ENCODE measurements around the gene ST6GALNAC4. TPM values are rescaled to one million over a fixed set of nuclear protein-coding genes. Genes with fewer than 3 reads are reported as not detected.
A peak's percentile ranks its signal among the peaks of the same experiment; 100 is the strongest.
"Not testable (repeated sequence)": the region's sequence is repeated elsewhere in the genome, so short reads cannot be mapped to it uniquely, and the experiment has no call there.

The ST6GALNAC4 gene
- polyA plus RNA-seq, 1 donor: 46.7 TPM

DNA sequence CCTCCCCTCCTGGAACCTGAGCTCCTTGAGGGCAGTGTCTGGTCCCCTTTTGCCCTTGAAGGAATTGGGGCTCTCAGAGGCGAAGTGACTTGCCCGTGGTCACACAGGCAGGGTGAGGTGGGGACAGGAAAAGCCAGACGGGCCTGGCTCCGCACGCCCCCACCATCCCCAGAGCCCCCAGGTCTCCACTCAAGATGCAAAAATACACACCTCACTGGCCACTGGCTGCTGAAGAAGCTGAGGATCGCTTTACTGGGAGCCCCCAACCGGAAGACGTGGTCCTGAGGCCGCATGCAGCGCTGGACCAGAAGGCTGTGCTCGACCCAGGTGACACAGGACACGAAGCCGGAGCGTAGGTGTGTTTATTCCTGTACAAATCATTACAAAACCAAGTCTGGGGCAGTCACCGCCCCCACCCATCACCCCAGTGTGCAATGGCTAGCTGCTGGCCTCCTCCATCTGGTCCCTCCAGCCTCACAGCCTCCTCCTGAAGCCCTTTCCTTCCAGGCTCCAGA lies 31.8 kb downstream of the ST6GALNAC4 start:
- no peak for DNase-seq

DNA sequence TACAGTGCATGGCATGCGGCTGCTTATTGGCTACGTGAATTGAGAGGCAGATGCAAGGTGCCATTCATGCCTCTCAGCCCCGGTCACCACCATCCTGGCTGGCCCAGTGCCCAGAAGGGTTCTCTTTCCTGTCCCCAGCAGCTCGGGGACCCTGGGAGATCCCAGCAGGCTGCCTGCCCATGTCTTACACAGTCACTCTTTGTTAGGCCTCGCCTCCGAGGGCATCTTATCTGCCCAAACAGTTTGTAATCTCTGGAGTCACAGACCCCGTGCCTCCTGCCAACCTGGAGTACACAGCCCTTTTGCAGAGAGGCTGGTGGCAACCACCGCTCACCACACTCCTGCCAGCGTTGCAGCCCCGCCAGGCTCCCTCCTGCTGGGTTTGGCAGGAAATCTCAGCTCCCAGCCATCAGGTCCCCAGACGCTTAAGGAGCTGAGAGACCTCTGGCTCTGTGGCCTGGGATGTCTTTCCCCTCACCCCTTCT lies 32.4 kb downstream of the ST6GALNAC4 start:
- no peak for DNase-seq

DNA sequence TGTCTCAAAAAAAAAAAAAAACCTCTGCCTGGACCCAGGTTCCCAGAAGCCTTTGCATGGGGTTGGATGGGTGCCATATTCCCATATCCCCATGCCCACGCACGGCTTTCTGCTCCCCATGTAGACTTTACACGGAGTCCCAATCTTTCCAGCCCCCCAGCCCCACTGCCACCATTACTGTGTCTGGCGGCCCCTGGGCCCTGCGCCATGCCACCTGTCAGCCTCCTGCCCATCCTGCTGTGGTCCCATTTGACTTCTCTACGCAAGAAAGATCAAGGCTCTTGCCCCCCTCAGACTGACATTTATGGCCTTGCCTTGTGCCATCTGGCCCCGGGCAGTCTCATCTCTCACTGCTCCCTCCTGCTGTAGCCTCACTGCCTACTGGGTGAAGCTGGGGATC lies 32.9 kb downstream of the ST6GALNAC4 start:
- DNase-seq: no peak

DNA sequence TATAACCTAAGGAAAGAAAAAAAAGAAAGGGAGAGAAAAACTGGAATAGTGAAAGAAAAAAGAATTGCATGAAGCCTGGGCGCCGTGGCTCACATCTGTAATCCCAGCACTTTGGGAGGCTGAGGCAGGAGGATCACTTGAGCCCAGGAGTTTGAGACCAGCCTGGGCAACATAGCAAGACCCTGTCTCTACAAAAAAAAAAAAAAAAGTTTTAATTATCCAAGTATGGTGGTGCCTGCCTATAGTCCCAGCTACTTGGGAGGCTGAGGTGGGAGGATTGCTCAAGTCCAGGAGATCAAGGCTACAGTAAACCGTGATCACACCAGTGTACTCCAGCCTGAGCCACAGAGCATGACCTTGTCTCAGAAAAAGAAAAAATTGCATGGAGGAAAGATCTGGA lies 35.1 kb downstream of the ST6GALNAC4 start:
- not testable (repeated sequence) for DNase-seq

DNA sequence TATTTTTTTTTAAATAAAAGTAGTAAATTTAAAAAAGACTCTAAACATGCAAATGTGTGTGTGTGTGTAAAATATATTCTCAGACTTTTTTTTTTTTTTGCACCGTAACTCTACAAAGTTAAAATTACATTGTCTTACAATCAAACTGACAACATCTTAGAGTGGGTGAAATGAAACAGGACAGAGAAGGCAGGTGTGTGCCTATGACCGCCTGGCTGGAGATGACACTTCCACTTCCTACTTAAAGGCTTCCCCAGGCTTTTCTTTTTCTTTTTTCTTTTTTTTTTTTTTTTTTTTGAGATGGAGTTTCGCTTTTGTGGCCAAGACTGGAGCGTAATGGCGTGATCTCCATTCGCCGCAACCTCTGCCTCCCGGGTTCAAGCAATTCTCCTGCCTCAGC lies 36.7 kb downstream of the ST6GALNAC4 start:
- no peak for DNase-seq

DNA sequence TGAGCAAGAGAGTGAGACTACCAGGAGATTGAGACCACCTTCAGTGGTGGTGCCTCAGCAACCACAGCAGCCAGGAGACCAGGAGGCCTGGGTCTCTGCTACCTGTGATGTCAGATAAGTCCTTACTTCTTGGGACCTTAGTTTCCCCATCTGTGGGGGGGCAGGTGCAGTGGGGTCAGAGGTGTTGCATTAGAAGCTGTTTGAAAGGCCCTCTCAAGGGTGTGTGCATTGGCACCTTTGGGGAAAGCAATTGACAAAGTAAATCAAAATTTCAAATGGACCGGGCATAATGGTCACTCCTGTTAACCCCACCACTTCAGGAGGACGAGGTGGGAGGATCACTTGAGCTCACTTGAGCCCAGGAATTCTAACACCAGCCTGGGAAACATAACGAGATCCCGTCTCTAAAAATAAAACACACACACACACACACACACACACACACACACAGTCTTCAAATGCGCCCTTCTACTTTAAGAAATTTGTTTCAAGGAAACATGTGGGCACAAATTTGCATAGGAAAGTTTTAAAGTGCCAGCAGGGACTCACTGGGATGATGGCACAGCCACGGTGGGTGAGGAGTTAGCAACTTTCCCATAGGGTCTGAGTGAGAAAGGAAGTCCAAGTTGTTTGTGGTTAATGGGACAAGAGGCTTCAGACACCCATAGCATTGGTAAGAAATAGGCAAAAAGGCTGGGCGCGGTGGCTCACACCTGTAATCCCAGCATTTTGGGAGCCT lies 38.0 kb downstream of the ST6GALNAC4 start:
- DNase-seq: no peak

DNA sequence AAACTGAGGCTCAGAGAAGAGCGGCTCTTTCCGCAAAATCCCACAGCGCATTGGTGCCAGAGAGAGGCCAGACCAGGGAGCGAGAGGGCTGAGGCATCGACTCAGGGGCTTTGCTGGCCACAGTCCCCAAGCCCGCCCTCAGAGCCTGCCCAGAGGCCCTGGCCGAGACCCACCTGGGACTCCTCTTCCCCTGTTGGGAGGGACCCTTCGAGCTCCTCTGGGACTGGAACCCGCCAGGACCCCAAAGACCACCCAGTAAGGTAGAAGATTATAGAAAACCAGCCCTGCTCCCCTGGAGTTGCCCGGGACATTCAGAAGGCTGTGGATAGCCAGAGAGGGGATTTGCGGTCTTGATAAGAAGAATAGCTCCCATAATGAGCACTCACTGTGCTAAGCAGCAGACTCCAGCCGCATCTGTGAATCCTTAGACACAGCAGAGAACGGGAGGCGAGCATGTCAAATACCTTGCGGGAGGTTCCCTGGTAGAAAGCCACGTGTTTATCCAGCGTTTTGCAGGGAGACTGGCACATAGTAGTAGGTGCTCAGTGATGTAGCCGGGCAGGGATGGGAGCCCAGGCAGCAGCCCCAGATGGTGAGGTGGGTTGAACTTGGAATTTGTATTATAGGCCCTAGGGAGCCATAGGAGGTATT lies 38.7 kb downstream of the ST6GALNAC4 start:
- DNase-seq: no peak

DNA sequence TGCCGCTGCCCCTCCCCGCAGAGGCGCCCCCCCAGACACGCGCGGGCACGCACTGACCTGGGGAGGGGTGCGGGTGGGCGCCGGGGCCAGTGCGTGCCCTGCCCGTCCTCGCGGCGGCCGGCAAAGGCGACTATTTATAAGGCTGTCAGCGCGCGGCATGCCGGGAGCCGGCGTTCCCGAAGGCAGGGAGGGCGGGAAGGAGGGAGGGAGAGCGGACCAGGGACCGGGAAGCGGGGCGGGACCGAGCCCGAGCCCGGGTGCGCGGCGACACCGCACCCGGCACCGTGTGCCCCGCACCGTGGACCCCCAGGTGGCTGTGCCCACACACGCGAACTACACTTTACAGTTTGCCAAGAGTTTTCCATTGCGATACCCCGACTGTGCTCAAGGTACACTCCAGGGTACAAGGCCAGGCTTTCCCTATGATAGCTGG lies 39.3 kb downstream of the ST6GALNAC4 start, which contains the start of gene AK1:
Gene AK1, minus strand, starts transcription at position 110 of the 433 bp plus-strand sequence. CDS start 3,058 bp downstream, outside the sequence.
- DNase-seq: peak; percentile 66

DNA sequence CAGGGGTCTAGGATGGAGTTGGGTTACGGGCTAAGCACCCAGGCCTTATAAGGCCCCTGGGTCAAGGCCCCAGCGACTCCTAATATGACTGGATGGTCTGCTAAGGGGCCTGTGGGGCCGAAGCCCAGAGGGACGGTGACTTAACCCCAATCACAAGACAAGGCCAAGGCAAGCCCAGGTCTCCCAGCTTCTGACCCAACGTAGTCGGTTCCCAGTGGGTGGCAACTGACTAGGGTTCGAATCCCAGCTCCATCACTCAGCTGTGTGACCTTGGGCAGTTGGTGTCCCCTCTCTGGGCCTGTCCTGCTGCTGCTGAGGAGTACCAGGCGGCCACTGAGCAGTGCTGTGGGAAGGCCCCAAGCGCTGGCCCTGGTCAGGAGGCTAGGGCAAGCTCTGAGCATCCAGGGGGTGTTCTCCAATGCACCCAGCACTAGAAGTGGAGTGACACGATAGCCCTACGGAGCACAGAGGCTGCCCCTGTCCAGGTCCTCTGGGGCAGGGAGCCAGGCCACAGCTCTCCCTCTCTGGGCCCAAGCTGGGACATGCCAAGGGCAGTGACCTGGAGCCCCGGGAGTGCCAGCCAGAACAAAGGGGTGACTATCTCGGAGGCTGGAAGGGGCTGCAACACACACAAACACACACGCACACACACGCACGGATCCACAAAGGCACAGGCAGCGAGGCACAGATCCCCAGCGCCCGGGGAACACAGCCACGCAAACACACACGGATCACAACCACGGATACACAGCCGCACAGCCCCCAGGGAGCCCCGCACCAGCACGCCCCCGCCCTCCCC lies 39.9 kb downstream of the ST6GALNAC4 start:
- DNase-seq: no peak

DNA sequence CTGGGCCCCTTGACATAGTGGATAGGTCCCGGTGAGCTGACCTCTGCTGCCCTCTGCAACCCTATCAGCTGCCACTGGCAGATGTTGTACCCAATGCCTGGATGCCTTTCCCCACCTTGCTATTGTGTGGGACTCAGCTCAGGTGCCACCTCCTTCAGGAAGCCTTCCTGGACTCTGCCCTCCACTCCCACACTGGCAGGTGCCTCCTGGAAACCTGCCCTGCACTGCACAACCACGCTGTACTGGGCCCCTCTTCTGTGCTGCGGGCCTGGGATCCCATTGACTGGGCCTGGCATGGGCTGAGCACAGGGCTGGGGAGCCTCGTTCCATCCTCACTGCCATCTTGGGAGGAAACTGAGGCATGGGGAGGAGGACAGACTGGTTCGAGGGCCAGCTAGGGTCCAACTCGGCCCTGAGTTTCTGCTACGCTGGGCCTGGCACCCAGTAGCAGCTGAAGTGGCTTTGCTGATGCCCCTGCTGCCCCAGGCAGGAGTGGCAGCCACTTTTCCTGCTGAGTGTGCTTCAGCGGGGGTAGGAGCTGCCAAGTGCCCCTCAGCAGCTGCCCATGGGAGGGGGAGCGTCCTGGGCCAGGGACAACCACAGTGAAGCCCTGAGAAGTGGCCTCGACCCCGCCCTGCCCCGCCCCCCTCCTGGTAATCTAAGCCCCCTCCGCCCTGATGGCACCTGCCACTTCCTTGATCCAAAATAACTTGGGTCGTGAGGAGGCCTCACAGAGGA lies 40.6 kb downstream of the ST6GALNAC4 start:
- DNase-seq: peak; percentile 34

DNA sequence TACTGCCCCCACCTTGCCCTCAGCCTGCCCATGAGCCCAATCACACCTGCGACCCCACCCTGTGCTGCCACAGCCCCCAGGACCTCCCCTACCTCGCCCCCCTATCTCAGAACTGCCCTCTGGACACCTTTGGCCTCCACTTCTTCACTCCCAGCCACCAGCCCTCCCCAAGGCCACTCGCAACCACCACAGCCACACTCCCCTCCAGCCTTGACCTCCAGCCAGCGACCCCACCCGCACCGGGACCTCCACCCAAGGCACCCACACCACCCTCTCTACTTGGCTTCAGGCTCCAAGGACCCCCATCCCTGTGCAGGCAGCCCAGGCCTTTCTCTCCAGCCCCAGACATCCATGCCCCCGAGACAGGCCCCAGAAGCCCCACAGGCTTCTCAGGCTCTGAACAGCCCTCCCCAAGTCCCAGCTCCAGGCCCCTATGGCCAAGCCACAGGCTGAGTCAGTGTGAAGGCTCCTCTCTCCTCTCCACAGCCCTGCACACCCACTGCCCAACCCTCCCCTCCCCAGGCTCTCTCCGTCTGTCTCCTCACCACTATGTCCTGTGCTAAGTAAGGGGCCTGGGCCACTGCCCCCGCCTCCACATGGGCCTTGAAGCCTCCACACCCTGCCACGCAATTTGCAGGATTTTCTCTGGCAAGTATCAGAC lies 41.4 kb downstream of the ST6GALNAC4 start:
- no peak for DNase-seq

DNA sequence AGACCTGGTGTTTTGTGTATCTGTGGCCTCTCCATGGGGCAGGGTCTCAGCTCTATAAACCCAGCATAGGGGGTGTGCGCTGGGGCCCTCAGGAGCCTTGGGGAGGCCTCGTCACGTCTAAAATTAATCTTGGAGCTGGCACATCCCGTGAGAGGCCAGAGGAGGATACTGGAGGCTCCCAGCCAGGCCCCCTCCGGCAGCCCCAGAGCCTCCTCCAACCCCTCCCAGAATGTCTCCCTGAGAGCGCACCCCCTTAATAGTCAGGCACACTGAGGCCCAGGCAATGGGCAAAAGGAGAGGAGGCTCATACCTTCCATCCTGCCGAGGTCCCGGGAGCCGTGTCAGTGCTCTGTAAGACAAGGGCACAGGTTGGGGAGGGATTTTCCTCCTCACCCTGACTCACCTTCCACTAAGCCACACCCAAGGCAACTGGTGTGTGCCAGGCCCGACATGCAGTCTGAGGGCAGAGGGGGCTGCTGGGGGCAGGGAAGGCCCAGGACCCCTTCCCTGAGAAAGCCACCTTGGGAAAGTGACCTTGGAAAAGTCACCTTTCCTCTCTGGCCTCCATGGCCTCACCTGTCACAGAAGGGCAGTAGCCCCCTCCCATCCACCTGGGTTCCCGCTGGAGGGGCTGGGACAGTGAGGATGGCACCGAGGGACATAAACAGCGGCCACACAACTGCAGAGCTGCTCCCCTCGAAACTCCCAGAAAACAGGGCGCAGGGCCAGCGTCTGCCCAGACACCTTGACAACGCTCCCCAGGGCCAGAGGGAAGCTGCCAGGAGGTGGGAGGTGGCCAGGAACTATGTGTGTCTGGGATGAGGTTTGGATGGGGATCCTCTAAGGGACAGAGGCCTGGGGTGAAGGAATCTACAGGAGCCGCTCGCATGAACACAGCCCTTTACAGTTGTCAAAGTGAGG lies 42.3 kb downstream of the ST6GALNAC4 start:
- no peak for DNase-seq

DNA sequence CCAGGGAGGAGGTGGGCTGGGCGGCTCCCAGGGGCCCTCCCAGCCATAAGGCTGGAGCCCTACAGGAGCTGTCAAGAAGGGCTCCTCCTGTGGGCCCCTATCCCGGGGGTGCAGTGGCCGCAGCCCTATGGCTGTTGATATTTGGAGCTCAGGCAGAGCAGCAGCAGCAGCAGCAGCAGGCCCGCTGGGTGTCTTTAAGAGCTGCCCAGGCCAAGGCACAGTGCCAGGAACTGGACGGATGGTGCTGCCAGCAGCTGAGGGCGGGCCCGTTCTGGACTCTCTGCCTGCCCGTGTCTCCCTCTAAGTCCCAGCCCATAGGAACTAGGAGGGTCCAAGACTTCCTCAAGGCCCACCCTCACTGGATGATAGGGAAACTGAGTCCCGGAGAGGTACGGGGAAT lies 43.0 kb downstream of the ST6GALNAC4 start:
- DNase-seq: peak; percentile 54

DNA sequence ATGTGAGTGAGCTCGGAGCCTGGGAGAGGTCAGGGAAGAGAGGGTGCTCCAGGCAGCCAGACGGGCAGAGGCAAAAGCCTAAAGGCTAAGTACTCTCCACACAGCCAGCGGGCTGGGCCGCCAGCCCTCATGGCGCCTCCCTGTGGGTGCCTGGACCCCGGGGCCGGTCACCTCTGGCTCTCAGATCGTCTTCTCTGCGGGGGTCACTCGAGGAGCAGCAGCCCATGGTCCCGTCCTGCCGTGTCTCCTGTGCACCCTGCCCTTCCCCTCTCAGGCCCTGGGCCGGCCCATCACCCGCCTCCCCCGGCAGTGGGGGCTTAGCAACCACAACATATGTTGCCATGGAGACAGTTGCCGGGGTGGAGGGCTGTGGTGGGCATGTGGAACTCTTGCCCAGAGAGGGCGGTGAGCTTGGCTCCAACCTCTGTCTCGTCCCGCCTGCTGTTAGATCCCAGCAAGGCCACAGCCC lies 43.6 kb downstream of the ST6GALNAC4 start:
- no peak for DNase-seq

DNA sequence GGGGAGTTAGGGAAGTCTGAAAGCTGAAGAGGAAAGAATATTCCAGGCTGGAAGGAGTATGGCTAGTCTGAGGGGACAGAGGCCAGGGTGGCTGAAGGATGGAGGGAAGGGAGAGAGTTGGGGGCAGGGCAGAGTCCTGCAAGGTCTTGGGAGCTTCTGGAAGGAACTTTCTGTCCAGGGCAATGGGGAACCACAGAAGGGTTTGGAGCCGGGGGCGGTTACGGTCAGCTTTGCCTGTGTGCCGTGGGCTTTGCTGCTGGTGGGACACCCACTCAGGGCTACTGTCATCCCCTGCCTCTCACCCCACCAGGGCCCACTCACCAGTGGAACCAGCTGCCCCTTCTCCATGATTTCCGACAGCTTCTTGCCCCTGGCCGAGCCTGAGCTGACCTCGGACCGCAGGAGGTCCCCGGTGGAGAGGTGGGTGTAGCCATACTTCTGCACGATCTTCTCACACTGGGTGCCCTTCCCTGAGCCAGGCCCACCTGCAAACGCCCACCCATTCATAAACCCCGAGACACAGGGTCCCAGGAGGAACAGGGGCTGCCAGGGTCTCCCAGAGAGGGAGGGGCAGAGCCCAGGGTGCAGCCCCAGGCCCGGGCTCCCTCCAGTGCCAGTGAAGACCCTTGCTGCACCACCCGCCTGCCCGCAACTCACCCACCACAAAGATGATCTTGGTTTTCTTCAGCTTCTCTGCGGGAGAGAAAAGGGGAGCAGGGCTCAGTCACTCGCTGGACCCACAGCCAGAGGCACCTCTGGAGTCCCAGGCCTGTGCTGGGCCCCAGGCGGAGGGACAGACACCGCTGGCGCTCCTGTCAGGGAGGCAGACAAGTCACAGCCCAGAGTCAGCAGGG lies 44.2 kb downstream of the ST6GALNAC4 start:
- no peak for DNase-seq

DNA sequence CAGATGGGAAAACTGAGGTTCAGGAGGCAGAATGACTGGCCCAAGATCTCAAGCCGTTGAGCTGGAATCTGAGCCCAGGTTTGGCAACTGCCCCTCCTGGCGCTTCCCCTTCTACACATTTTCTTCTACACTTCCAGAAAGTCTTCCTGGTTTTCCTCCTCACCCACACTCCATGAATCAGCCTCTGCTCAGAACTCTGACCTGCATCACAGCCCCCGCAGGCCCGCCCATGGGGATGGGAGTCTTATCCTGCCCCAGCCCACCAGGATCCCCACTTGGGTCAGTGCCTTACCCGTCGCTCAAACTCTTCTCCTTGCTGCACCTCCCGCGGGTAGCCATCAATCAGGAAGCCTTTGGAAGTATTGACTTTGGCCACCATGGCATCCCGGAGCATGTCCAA lies 45.3 kb downstream of the ST6GALNAC4 start:
- no peak for DNase-seq

DNA sequence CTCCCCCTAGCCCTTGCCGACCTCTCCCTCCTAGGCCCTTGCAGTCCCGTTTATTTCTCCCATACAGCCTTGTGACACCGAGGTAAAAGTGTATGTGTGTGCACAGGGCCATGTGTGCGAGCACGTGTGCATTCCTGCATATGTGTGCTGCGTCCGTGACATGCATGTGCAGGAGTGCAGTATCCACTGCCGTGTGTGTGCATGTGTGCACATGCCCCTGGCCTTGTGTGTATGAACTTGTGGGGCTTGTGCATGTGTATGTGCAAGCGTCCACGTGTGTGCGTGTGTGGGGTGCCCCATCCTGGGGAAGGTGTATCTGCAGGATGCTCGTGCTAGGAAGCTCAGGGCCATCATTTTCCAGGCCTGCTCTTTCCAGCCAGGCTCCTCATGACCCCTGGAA lies 46.0 kb downstream of the ST6GALNAC4 start:
- no peak for DNase-seq

DNA sequence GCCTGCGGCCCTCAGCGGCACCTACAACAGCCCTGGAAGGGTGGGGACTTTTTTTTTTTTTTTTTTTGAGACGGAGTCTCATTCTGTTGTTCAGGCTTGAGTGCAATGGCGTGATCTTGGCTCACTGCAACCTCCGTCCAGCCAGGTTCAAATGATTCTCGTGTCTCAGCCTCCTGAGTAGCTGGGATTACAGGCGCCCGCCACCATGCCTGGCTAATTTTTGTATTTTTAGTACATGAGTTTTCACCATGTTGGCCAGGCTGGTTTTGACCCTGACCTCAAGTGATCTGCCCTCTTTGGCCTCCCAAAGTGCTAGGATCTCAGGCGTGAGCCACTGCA lies 46.7 kb downstream of the ST6GALNAC4 start:
- not testable (repeated sequence) for DNase-seq

Measured in hindlimb muscle (tissue), 1 donor.